ENCODE measurements around the gene GRIN1. TPM values are rescaled to one million over a fixed set of nuclear protein-coding genes. Genes with fewer than 3 reads are reported as not detected.

Gene GRIN1
- total RNA-seq, 2 experiments from 2014 or later = 0.05 TPM; not detected in 1

GRCh38 chr9:137188490-137189296, 49.7 kb downstream of the GRIN1 start, which contains the start of the genes ANAPC2 and SSNA1:
Gene ANAPC2, minus strand, starts transcription at chr9:137188560. Its CDS starts 28 bp downstream, at chr9:137188532.
Gene SSNA1, plus strand, starts transcription at chr9:137188676. Its CDS starts 51 bp downstream, at chr9:137188727.
- H3K27me3 Mint-ChIP-seq = no peaks in the 10 kb centered on the region
- peak within 1 kb of the TSS; percentile 96 for H3K4me3 Mint-ChIP-seq
- peak within 1 kb of the TSS; percentile 95 for H3K27ac Mint-ChIP-seq
- ChIA-PET POLR2A (interaction anchor here (1.1 to 1.6 kb wide), 2 partner anchors 12 to 16 kb away, joined by 4 to 5 read pairs; partner anchors contain the start of gene TPRN), CTCF (interaction anchor here (1.2 to 2.6 kb wide), 9 partner anchors 10 to 142 kb away, joined by 3 to 11 read pairs (median 6); partner anchors contain the start of genes NDOR1, TMEM203, TMEM210 and TPRN)
- H3K9me3 Mint-ChIP-seq = no peaks in the 10 kb centered on the region
- H3K36me3 Mint-ChIP-seq (ENCODE audit: low read depth) = peaks cover 3% of the 10 kb centered on the region
- peak; percentile 92 for DNase-seq
- H3K4me1 Mint-ChIP-seq = peaks cover 34% of the 10 kb centered on the region

- H3K4me1 Mint-ChIP-seq = peaks cover 34% of the 10 kb centered on the region
- DNase-seq = no peak
- CTCF ChIA-PET = interaction anchor here (1.0 to 2.6 kb wide), 8 partner anchors 9 to 143 kb away, joined by 3 to 11 read pairs (median 6); partner anchors contain the start of genes NDOR1, TMEM203, TMEM210 and TPRN
- POLR2A ChIA-PET = interaction anchor here (1.1 to 1.6 kb wide), 2 partner anchors 11 to 15 kb away, joined by 4 to 5 read pairs; partner anchors contain the start of gene TPRN
- H3K36me3 Mint-ChIP-seq (ENCODE audit: low read depth) = peaks cover 3% of the 10 kb centered on the region
- peak overlapping the region; percentile 96 for H3K4me3 Mint-ChIP-seq
- no peaks in the 10 kb centered on the region for H3K9me3 Mint-ChIP-seq
- H3K27me3 Mint-ChIP-seq = no peaks in the 10 kb centered on the region
- peak overlapping the region; percentile 94 for H3K27ac Mint-ChIP-seq
These were observed 50.6 kb downstream of the GRIN1 start for GRCh38 chr9:137189297-137190295.

- H3K27me3 Mint-ChIP-seq = no peaks in the 10 kb centered on the region
- no peak for DNase-seq
- ChIA-PET POLR2A (no interaction called here), CTCF (interaction anchor here (0.8 to 2.2 kb wide), 5 partner anchors 8 to 94 kb away, joined by 3 to 11 read pairs (median 4); no protein-coding TSS in a partner anchor)
- H3K4me3 Mint-ChIP-seq = peak overlapping the region; percentile 96
- H3K36me3 Mint-ChIP-seq (ENCODE audit: low read depth) = peaks cover 3% of the 10 kb centered on the region
- H3K27ac Mint-ChIP-seq = peak overlapping the region; percentile 19
- H3K9me3 Mint-ChIP-seq = no peaks in the 10 kb centered on the region
- H3K4me1 Mint-ChIP-seq = peaks cover 34% of the 10 kb centered on the region
These were observed 51.4 kb downstream of the GRIN1 start for GRCh38 chr9:137190315-137190856.

- H3K9me3 Mint-ChIP-seq = no peaks in the 10 kb centered on the region
- H3K27ac Mint-ChIP-seq = no peak overlapping the region
- POLR2A ChIA-PET = no interaction called here
- CTCF ChIA-PET = interaction anchor here (0.7 to 1.1 kb wide), 3 partner anchors 38 to 95 kb away, joined by 3 to 4 read pairs (median 3); no protein-coding TSS in a partner anchor
- no peak overlapping the region for H3K4me3 Mint-ChIP-seq
- H3K36me3 Mint-ChIP-seq (ENCODE audit: low read depth) = peaks cover 2% of the 10 kb centered on the region
- DNase-seq = no peak
- peaks cover 32% of the 10 kb centered on the region for H3K4me1 Mint-ChIP-seq
- no peaks in the 10 kb centered on the region for H3K27me3 Mint-ChIP-seq
These were observed 52.3 kb downstream of the GRIN1 start for GRCh38 chr9:137191245-137191644.

- Mint-ChIP-seq H3K4me3 (no peak overlapping the region), H3K27me3 (no peaks in the 10 kb centered on the region), H3K9me3 (no peaks in the 10 kb centered on the region), H3K36me3 (ENCODE audit: low read depth) (peaks cover 2% of the 10 kb centered on the region), H3K4me1 (peaks cover 26% of the 10 kb centered on the region), H3K27ac (no peak overlapping the region)
- DNase-seq = no peak
- ChIA-PET CTCF (interaction anchor here (0.7 to 1.5 kb wide), 4 partner anchors 23 to 157 kb away, joined by 3 to 5 read pairs (median 3); no protein-coding TSS in a partner anchor), POLR2A (no interaction called here)
These were observed 52.9 kb downstream of the GRIN1 start for GRCh38 chr9:137191691-137192447.

GRCh38 chr9:137192448-137192780, 53.5 kb downstream of the GRIN1 start:
- ChIA-PET POLR2A (no interaction called here), CTCF (interaction anchor here (1.0 to 1.6 kb wide), 4 partner anchors 12 to 158 kb away, joined by 3 to 6 read pairs (median 4); no protein-coding TSS in a partner anchor)
- DNase-seq = no peak
- Mint-ChIP-seq H3K4me3 (no peak overlapping the region), H3K27me3 (no peaks in the 10 kb centered on the region), H3K36me3 (ENCODE audit: low read depth) (peaks cover 2% of the 10 kb centered on the region), H3K9me3 (no peaks in the 10 kb centered on the region), H3K4me1 (peaks cover 23% of the 10 kb centered on the region), H3K27ac (no peak overlapping the region)

GRCh38 chr9:137192859-137193258, 53.9 kb downstream of the GRIN1 start:
- POLR2A ChIA-PET = no interaction called here
- Mint-ChIP-seq H3K4me3 (no peak overlapping the region), H3K36me3 (ENCODE audit: low read depth) (peaks cover 2% of the 10 kb centered on the region)

GRCh38 chr9:137193771-137194170, 54.8 kb downstream of the GRIN1 start:
- no peak overlapping the region for H3K27ac Mint-ChIP-seq
- POLR2A ChIA-PET = no interaction called here
- DNase-seq = no peak
- no peaks in the 10 kb centered on the region for H3K27me3 Mint-ChIP-seq
- peaks cover 23% of the 10 kb centered on the region for H3K4me1 Mint-ChIP-seq
- H3K4me3 Mint-ChIP-seq = no peak overlapping the region
- CTCF ChIA-PET = interaction anchor here (1.6 kb wide), 1 partner anchor 11 kb away, joined by 6 read pairs; no protein-coding TSS in a partner anchor
- H3K36me3 Mint-ChIP-seq (ENCODE audit: low read depth) = peaks cover 2% of the 10 kb centered on the region
- H3K9me3 Mint-ChIP-seq = no peaks in the 10 kb centered on the region

More at GRCh38 chr9:137192859-137193258, 53.9 kb downstream of the GRIN1 start:
- CTCF ChIA-PET = interaction anchor here (1.1 to 1.6 kb wide), 3 partner anchors 11 to 63 kb away, joined by 3 to 6 read pairs (median 5); no protein-coding TSS in a partner anchor
- Mint-ChIP-seq H3K9me3 (no peaks in the 10 kb centered on the region), H3K27ac (no peak overlapping the region), H3K27me3 (no peaks in the 10 kb centered on the region), H3K4me1 (peaks cover 20% of the 10 kb centered on the region)
- DNase-seq = no peak

- H3K36me3 Mint-ChIP-seq (ENCODE audit: low read depth) = no peaks in the 10 kb centered on the region
- peaks cover 18% of the 10 kb centered on the region for H3K4me1 Mint-ChIP-seq
- H3K27me3 Mint-ChIP-seq = no peaks in the 10 kb centered on the region
- DNase-seq = no peak
- no peak overlapping the region for H3K4me3 Mint-ChIP-seq
- ChIA-PET CTCF (interaction anchor here (1.1 kb wide), 1 partner anchor 33 kb away, joined by 4 read pairs; the partner anchor contains the start of gene RNF224), POLR2A (no interaction called here)
- H3K27ac Mint-ChIP-seq = no peak overlapping the region
- no peaks in the 10 kb centered on the region for H3K9me3 Mint-ChIP-seq
These were observed 55.4 kb downstream of the GRIN1 start for GRCh38 chr9:137194388-137194787.

GRCh38 chr9:137194909-137195308, 56.0 kb downstream of the GRIN1 start:
- Mint-ChIP-seq H3K4me1 (peaks cover 13% of the 10 kb centered on the region), H3K9me3 (no peaks in the 10 kb centered on the region), H3K36me3 (ENCODE audit: low read depth) (no peaks in the 10 kb centered on the region), H3K27me3 (no peaks in the 10 kb centered on the region), H3K4me3 (no peak overlapping the region), H3K27ac (no peak overlapping the region)
- CTCF ChIA-PET = interaction anchor here (1.1 to 1.6 kb wide), 4 partner anchors 9 to 48 kb away, joined by 3 to 7 read pairs (median 4); partner anchors contain the start of gene RNF224
- DNase-seq = no peak
- POLR2A ChIA-PET = no interaction called here

- Mint-ChIP-seq H3K36me3 (ENCODE audit: low read depth) (no peaks in the 10 kb centered on the region), H3K27me3 (no peaks in the 10 kb centered on the region), H3K27ac (peak overlapping the region; percentile 13), H3K9me3 (no peaks in the 10 kb centered on the region), H3K4me3 (no peak overlapping the region), H3K4me1 (peaks cover 9% of the 10 kb centered on the region)
- POLR2A ChIA-PET = no interaction called here
- CTCF ChIA-PET = interaction anchor here (1.1 to 1.6 kb wide), 5 partner anchors 8 to 77 kb away, joined by 3 to 7 read pairs (median 3); partner anchors contain the start of gene RNF224
- DNase-seq = no peak
These were observed 56.7 kb downstream of the GRIN1 start for GRCh38 chr9:137195525-137196220.

All from activated CD4-positive, alpha-beta T cell treated with anti-CD3 and anti-CD28 coated beads, Interleukin-2, amount 10 ng/mL, durations not matched to agents 7 days and 5 days (primary cell).